GM20000 (cell line): ENCODE data around the gene SPAG16.

Experiments
- DNase-seq: peaks from one replicate; pipeline ENCODE4 v3.0.0; 2012; ENCODE audit warnings: low spot score
- TF ChIP-seq, protein P1 (sequence below): IDR thresholded peaks from 2 replicates; pipeline ENCODE4 v1.5.1; 2012; ENCODE audit warnings: mild to moderate bottlenecking, control low read depth; ENCODE audit errors: extremely low read depth, missing control alignments

The SPAG16 gene

DNA sequence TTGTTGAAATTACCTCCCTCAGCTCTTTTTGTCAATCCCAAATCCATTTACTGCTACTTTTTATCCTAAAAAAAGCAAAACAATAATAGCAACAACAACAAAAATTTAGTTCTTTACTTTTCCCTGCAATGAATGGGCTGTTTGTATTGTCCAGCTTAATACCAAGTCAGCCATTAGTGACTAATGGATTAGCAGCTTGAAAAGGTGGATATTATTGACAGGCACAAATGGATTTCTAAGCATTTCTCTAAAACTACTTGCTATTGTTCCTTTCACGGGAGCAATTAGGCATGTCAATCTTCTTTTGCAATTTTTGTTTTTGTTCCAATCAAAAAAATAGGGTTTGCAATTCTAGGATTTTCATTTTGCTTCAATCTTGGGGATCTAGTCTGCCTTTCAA lies 32.1 kb upstream of the SPAG16 start:
- TF ChIP-seq, protein P1, sequence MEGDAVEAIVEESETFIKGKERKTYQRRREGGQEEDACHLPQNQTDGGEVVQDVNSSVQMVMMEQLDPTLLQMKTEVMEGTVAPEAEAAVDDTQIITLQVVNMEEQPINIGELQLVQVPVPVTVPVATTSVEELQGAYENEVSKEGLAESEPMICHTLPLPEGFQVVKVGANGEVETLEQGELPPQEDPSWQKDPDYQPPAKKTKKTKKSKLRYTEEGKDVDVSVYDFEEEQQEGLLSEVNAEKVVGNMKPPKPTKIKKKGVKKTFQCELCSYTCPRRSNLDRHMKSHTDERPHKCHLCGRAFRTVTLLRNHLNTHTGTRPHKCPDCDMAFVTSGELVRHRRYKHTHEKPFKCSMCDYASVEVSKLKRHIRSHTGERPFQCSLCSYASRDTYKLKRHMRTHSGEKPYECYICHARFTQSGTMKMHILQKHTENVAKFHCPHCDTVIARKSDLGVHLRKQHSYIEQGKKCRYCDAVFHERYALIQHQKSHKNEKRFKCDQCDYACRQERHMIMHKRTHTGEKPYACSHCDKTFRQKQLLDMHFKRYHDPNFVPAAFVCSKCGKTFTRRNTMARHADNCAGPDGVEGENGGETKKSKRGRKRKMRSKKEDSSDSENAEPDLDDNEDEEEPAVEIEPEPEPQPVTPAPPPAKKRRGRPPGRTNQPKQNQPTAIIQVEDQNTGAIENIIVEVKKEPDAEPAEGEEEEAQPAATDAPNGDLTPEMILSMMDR = no peak
- DNase-seq = no peak

DNA sequence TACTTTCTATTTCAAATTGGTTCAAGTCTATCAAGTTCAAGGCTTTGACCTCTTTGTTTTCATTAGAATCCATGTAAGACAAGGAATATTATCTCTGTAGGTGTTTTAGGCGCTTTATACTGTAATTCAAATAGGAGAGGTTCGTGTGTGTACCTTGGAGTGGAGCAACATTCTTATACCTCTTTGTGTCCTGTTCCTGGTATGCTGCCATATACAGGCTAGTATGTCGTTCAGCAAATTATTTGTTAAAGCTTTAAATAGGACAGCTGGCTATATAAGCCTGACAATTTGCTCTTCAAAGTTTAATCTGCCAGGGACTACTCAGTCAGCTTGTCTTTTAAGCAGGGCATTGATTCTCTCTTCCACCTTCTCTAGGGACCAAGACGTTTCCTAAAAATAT lies 31.1 kb upstream of the SPAG16 start:
- no peak for DNase-seq
- TF ChIP-seq, protein P1 = no peak

DNA sequence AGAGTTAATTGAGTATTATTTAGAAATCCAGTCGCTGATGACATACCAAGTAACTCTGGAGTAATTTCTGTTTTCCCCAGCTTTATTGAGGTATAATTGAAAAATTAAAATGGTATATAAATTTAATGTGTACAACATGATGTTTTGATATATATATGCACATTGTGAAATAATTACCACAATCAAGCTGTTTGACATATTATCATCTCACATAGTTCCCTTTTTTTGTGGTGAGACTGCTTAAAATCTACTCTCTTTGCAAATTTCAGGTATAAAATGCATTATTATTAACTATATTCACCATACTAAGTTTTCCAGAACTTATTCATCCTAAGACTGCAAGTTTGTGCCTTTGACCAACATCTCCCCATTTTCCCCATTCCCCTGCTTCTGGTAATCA lies 25.0 kb upstream of the SPAG16 start:
- no peak for DNase-seq
- TF ChIP-seq, protein P1 = no peak

DNA sequence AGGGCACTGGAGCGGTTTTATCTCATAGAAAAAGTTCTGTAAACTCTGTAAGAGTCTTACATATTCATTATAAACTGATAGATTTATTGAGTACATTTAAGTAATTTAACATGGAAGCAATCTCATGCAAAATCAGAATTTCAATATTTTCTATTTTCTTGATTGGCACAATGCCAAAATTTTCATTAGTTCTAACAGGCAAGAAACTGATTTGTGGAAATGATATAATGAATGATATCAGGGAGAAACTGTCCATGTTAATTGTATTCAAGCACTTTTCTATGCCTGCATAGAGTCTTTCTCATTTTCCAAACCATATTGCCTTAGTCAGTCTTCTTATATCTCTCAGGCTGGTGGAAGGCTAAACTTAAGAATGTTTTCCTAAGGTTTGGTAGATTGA lies 23.0 kb upstream of the SPAG16 start:
- DNase-seq = no peak
- TF ChIP-seq, protein P1 = no peak

DNA sequence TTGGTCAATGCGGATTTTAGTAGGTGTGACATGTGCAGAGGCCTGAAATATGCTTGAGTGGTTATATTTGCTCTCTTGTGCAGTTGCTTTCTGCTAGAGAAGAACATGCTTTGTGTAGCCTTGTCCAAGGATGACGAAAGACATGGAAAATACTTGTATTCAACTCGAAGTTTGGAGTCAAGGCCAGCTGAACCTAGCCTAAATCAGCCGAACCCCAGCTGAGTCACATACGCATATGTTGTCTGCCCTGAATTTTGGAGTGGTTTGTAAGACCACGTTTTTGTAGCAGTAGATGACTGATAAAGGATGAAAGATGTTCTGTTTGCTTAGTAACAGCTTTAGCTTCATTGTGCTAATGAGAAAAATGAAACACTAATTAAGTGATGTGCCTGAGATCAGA lies 22.5 kb upstream of the SPAG16 start:
- TF ChIP-seq, protein P1 = no peak

DNA sequence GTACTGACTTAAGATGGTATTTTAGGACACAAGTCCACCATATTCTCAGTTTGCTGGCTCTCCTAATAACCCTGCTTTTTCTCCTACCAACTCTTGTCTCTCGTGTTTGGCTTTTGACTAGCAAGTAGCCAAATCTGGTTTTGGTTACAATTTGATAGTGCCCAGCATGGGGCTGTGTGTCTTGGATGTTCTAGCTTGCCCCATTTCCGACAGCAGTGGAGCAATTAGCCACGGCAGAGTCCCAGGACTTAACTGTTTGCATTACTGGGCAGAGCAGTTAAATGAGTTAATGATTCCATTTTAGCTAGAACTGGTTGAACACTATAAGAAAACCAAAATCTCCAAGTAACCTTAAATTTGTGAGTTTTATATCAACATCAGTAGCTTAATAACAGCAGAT lies 18.6 kb upstream of the SPAG16 start:
- no peak for DNase-seq
- TF ChIP-seq, protein P1 = no peak

More for the DNA sequence above, 22.5 kb upstream of the SPAG16 start:
- no peak for DNase-seq

DNA sequence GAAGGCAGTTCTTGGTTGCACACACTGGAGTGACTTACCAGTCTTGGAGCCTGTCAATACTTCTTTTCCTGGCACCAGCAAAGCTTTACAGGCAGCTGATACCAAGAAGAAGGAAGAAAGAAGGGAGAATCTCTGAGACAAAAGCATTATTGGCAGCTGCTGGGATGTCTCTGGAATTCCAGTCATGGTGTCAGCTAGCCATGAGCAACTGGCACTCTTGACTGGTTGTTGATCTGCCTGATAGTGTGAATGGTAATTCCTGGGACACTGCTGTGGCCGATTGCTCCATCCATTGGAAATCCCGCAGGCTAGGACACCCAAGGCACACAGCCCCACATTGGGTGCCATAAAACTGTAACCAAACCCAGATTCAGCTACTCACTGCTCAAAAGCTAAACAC lies 17.8 kb upstream of the SPAG16 start:
- no peak for DNase-seq
- TF ChIP-seq, protein P1 = no peak
